Spleen (tissue), 11 donors: ENCODE results near the gene USP6NL. TPM values are rescaled to one million over a fixed set of nuclear protein-coding genes. Genes with fewer than 3 reads are reported as not detected.

Experiments
- DNase-seq: peaks from one replicate; pipeline ENCODE4 v3.0.0-alpha.2; 2020
- H3K27ac ChIP-seq, 8 donors: fragments of 200-600 bp; sonication (generic) in 7 of 8; 1 replicate in 4 of 8; 2 replicates in 4 of 8; pipeline versions ENCODE4 v1.5.0 to v1.8.0; 2016 to 2021; ENCODE audit warnings: inconsistent platforms in 4 of 8, mild to moderate bottlenecking in 4 of 8, moderate library complexity in 1 of 8
- H3K27me3 ChIP-seq, 7 donors: fragments of 200-600 bp; sonication (generic) in 6 of 7; replicated peaks in 1 of 7; 1 replicate in 4 of 7; 2 replicates in 3 of 7; pipeline versions ENCODE4 v1.5.0 to v1.8.0; 2016 to 2021; ENCODE audit warnings: inconsistent platforms in 3 of 7, mild to moderate bottlenecking in 1 of 7
- H3K36me3 ChIP-seq, 6 donors: fragments of 200-600 bp; sonication (generic) in 5 of 6; 1 replicate in 4 of 6; 2 replicates in 2 of 6; pipeline versions ENCODE4 v1.5.0 to v1.8.0; 2016 to 2021; ENCODE audit warnings: inconsistent platforms in 2 of 6
- H3K4me1 ChIP-seq, 6 donors: fragments of 200-600 bp; sonication (generic) in 5 of 6; 1 replicate in 3 of 6; 2 replicates in 3 of 6; pipeline versions ENCODE4 v1.5.0 to v1.8.0; 2016 to 2021; ENCODE audit warnings: inconsistent platforms in 3 of 6
- H3K4me3 ChIP-seq, 8 donors: fragments of 200-600 bp; sonication (generic) in 7 of 8; 1 replicate in 4 of 8; 2 replicates in 4 of 8; pipeline versions ENCODE4 v1.5.0 to v1.8.0; 2016 to 2021; ENCODE audit warnings: inconsistent platforms in 4 of 8, mild to moderate bottlenecking in 4 of 8, moderate library complexity in 2 of 8
- H3K9me3 ChIP-seq, 8 donors: fragments of 200-600 bp; sonication (generic) in 7 of 8; 1 replicate in 4 of 8; 2 replicates in 4 of 8; pipeline versions ENCODE4 v1.5.0 to v1.8.0; 2016 to 2021; ENCODE audit warnings: inconsistent platforms in 4 of 8
- POLR2A ChIP-seq, 3 donors: fragments of 450-650 bp; IDR thresholded peaks; one replicate each; pipeline ENCODE4 v1.5.1; 2017; ENCODE audit warnings: antibody characterized with exemption in 3 of 3, mild to moderate bottlenecking in 1 of 3
- POLR2AphosphoS5 ChIP-seq, 3 donors: sonication (generic); formaldehyde crosslinking; IDR thresholded peaks; one replicate each; pipeline ENCODE4 v1.5.1; 2017; ENCODE audit warnings: antibody characterized with exemption in 3 of 3
- WGBS, 5 donors: extraction: QIAGEN DNeasy Blood & Tissue Kit in 3 of 5; methylation state at CpG; one replicate each; pipeline versions ENCODE4 v1.1.5 to v1.1.7; 2013 to 2018; 5-methylcytosine and 5-hydroxymethylcytosine counted together
- intact Hi-C: fragments of 100-400 bp; cut with DNase I; formaldehyde crosslinking; loops from one replicate; pipeline ENCODE4 v1.15.0; 2023; ENCODE audit warnings: low total_unique reads
- polyA plus RNA-seq, 3 donors: library from polyadenylated mRNA; stranded (reverse); fragments of 200-250 nt; gene quantifications; one replicate each; pipeline ENCODE4 v1.2.1, GENCODE V29; 2013
- total RNA-seq, 7 donors: library from RNA; depleted of rRNA in 3 of 7; stranded (reverse); fragments of >200 nt in 3 of 7; fragmentation: NEBNext Ultra II Directional in 4 of 7; extraction: Animal tissue kit (Norgen Biotek cat#: 25700) in 4 of 7; gene quantifications; one replicate each; pipeline versions ENCODE4 v1.1.0 to v1.2.1, GENCODE V29; 2016 to 2021
- TF ChIP-seq, protein P1 (sequence below), 11 experiments: fragments of 200-600 bp in 7 of 11; fragments of 450-650 bp in 4 of 11; sonication (generic) in 4 of 11; IDR thresholded peaks in 8 of 11; conservative IDR thresholded peaks in 3 of 11; 1 replicate in 7 of 11; 2 replicates in 4 of 11; pipeline versions ENCODE4 v1.4.0 to v1.8.0; 2016 to 2021; ENCODE audit warnings: antibody characterized with exemption in 11 of 11, inconsistent platforms in 4 of 11, mild to moderate bottlenecking in 1 of 11
- donor health status: healthy with polysubstance abuse.
- donor health status: DM: no; HTN: no; CAD: no; lungs with moderate emphysema.
- donor health status: DM: no; HTN: no; CAD: no.
- donor health status: Bipolar disorder and iron deficiency.
- donor health status: healthy.
- donor health status: DM: no; HTN: no; CAD: no.
- donor health status: DM: yes; HTN: yes; CAD: no.

Gene USP6NL
- total and polyA plus RNA-seq, 10 donors, result 11.0 to 51.7 (median 37.7) TPM

GRCh38 chr10:11444155-11444530 is 167.3 kb downstream of the USP6NL start:
- no peak overlapping the region for H3K4me3 ChIP-seq
- no peaks in the 10 kb centered on the region for H3K36me3 ChIP-seq
- DNase-seq, result no peak
- H3K9me3 ChIP-seq, result no peaks in the 10 kb centered on the region
- TF ChIP-seq POLR2A (IDR thresholded peaks at IDR 0.05) (no peak), POLR2AphosphoS5 (IDR thresholded peaks at IDR 0.05) (no peak)
- TF ChIP-seq, protein P1, sequence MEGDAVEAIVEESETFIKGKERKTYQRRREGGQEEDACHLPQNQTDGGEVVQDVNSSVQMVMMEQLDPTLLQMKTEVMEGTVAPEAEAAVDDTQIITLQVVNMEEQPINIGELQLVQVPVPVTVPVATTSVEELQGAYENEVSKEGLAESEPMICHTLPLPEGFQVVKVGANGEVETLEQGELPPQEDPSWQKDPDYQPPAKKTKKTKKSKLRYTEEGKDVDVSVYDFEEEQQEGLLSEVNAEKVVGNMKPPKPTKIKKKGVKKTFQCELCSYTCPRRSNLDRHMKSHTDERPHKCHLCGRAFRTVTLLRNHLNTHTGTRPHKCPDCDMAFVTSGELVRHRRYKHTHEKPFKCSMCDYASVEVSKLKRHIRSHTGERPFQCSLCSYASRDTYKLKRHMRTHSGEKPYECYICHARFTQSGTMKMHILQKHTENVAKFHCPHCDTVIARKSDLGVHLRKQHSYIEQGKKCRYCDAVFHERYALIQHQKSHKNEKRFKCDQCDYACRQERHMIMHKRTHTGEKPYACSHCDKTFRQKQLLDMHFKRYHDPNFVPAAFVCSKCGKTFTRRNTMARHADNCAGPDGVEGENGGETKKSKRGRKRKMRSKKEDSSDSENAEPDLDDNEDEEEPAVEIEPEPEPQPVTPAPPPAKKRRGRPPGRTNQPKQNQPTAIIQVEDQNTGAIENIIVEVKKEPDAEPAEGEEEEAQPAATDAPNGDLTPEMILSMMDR (IDR thresholded peaks at IDR 0.05 in 8 of 11, conservative IDR thresholded peaks at IDR 0.05 in 3 of 11), result no peak
- WGBS, 5 donors, result 92 to 95% (median 94%) methylated on average over 11 of the region's 11 CpGs
- peaks cover 0 to 29% (median 10%) of the 10 kb centered on the region in 6 donors for H3K4me1 ChIP-seq
- H3K27ac ChIP-seq, result no peak overlapping the region
- intact Hi-C loops, result no loop called here
- peaks cover 0 to 7% (median 0%) of the 10 kb centered on the region in 7 donors for H3K27me3 ChIP-seq

GRCh38 chr10:11443468-11444154 is 167.8 kb downstream of the USP6NL start:
- TF ChIP-seq POLR2A (IDR thresholded peaks at IDR 0.05) (no peak), POLR2AphosphoS5 (IDR thresholded peaks at IDR 0.05) (no peak)
- TF ChIP-seq, protein P1 (IDR thresholded peaks at IDR 0.05 in 8 of 11, conservative IDR thresholded peaks at IDR 0.05 in 3 of 11), result no peak
- H3K27me3 ChIP-seq, result peaks cover 0 to 7% (median 0%) of the 10 kb centered on the region in 7 donors
- DNase-seq, result no peak
- H3K4me3 ChIP-seq, result no peak overlapping the region
- no peak overlapping the region for H3K27ac ChIP-seq
- intact Hi-C loops, result no loop called here
- H3K36me3 ChIP-seq, result no peaks in the 10 kb centered on the region
- 93 to 96% (median 95%) methylated on average over 21 to 23 of the region's 23 CpGs for WGBS, 5 donors
- peaks cover 0 to 23% (median 8%) of the 10 kb centered on the region in 6 donors for H3K4me1 ChIP-seq
- H3K9me3 ChIP-seq, result no peaks in the 10 kb centered on the region

- H3K27ac ChIP-seq, result no peak overlapping the region
- DNase-seq, result no peak
- 88 to 93% (median 90%) methylated on average over 16 of the region's 16 CpGs for WGBS, 5 donors
- no peak overlapping the region for H3K4me3 ChIP-seq
- H3K36me3 ChIP-seq, result no peaks in the 10 kb centered on the region
- intact Hi-C loops, result no loop called here
- no peaks in the 10 kb centered on the region for H3K9me3 ChIP-seq
- TF ChIP-seq POLR2AphosphoS5 (IDR thresholded peaks at IDR 0.05), result no peak
- TF ChIP-seq POLR2A (IDR thresholded peaks at IDR 0.05), result no peak
- TF ChIP-seq, protein P1 (IDR thresholded peaks at IDR 0.05 in 8 of 11, conservative IDR thresholded peaks at IDR 0.05 in 3 of 11), result no peak
- H3K4me1 ChIP-seq, result peaks cover 0 to 10% (median 0%) of the 10 kb centered on the region in 6 donors
- no peaks in the 10 kb centered on the region for H3K27me3 ChIP-seq
Observed at GRCh38 chr10:11442001-11442773, 169.3 kb downstream of the USP6NL start.

DNA sequence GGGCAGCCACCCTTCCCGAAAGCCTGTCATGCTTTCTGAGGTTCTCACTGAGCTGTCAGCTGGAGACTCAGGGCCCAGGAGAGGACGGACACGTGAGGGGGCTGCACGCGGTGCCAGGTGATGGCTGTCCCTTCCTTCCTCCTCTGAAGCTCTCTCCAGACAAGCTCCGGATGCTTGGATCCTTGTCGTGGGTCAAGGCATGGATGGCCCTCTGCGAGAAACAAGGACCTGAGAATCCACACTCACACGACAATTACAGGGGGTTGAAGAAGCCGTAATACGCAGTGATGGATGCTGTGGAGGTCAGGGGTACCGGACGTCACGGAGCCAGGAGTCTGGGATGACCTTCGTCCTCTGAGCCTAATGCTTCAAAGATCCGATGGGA is 170.3 kb downstream of the USP6NL start:
- H3K36me3 ChIP-seq, result no peaks in the 10 kb centered on the region
- peaks cover 0 to 10% (median 0%) of the 10 kb centered on the region in 6 donors for H3K4me1 ChIP-seq
- H3K27ac ChIP-seq, result no peak overlapping the region
- intact Hi-C loops, result no loop called here
- H3K4me3 ChIP-seq, result no peak overlapping the region
- WGBS, 5 donors, result 87 to 93% (median 91%) methylated on average over 16 of the region's 16 CpGs
- TF ChIP-seq, protein P1 (IDR thresholded peaks at IDR 0.05 in 8 of 11, conservative IDR thresholded peaks at IDR 0.05 in 3 of 11), result no peak
- TF ChIP-seq POLR2AphosphoS5 (IDR thresholded peaks at IDR 0.05), result no peak
- no peak for TF ChIP-seq POLR2A (IDR thresholded peaks at IDR 0.05)
- no peak for DNase-seq
- H3K9me3 ChIP-seq, result no peaks in the 10 kb centered on the region
- no peaks in the 10 kb centered on the region for H3K27me3 ChIP-seq
